Spleen (tissue), 11 donors: ENCODE results near the gene PATL1. TPM values are rescaled to one million over a fixed set of nuclear protein-coding genes. Genes with fewer than 3 reads are reported as not detected.

ENCODE experiments used
- DNase-seq: peaks from one replicate; pipeline ENCODE4 v3.0.0-alpha.2; 2020
- H3K27ac ChIP-seq, 8 donors: fragments of 200-600 bp; sonication (generic) in 7 of 8; 1 replicate in 4 of 8; 2 replicates in 4 of 8; pipeline versions ENCODE4 v1.5.0 to v1.8.0; 2016 to 2021; ENCODE audit warnings: inconsistent platforms in 4 of 8, mild to moderate bottlenecking in 4 of 8, moderate library complexity in 1 of 8
- H3K27me3 ChIP-seq, 7 donors: fragments of 200-600 bp; sonication (generic) in 6 of 7; replicated peaks in 1 of 7; 1 replicate in 4 of 7; 2 replicates in 3 of 7; pipeline versions ENCODE4 v1.5.0 to v1.8.0; 2016 to 2021; ENCODE audit warnings: inconsistent platforms in 3 of 7, mild to moderate bottlenecking in 1 of 7
- H3K36me3 ChIP-seq, 6 donors: fragments of 200-600 bp; sonication (generic) in 5 of 6; 1 replicate in 4 of 6; 2 replicates in 2 of 6; pipeline versions ENCODE4 v1.5.0 to v1.8.0; 2016 to 2021; ENCODE audit warnings: inconsistent platforms in 2 of 6
- H3K4me1 ChIP-seq, 6 donors: fragments of 200-600 bp; sonication (generic) in 5 of 6; 1 replicate in 3 of 6; 2 replicates in 3 of 6; pipeline versions ENCODE4 v1.5.0 to v1.8.0; 2016 to 2021; ENCODE audit warnings: inconsistent platforms in 3 of 6
- H3K4me3 ChIP-seq, 8 donors: fragments of 200-600 bp; sonication (generic) in 7 of 8; 1 replicate in 4 of 8; 2 replicates in 4 of 8; pipeline versions ENCODE4 v1.5.0 to v1.8.0; 2016 to 2021; ENCODE audit warnings: inconsistent platforms in 4 of 8, mild to moderate bottlenecking in 4 of 8, moderate library complexity in 2 of 8
- H3K9me3 ChIP-seq, 8 donors: fragments of 200-600 bp; sonication (generic) in 7 of 8; 1 replicate in 4 of 8; 2 replicates in 4 of 8; pipeline versions ENCODE4 v1.5.0 to v1.8.0; 2016 to 2021; ENCODE audit warnings: inconsistent platforms in 4 of 8
- CTCF ChIP-seq, 11 experiments: fragments of 200-600 bp in 7 of 11; fragments of 450-650 bp in 4 of 11; sonication (generic) in 4 of 11; IDR thresholded peaks in 8 of 11; conservative IDR thresholded peaks in 3 of 11; 1 replicate in 7 of 11; 2 replicates in 4 of 11; pipeline versions ENCODE4 v1.4.0 to v1.8.0; 2016 to 2021; ENCODE audit warnings: antibody characterized with exemption in 11 of 11, inconsistent platforms in 4 of 11, mild to moderate bottlenecking in 1 of 11
- POLR2A ChIP-seq, 3 donors: fragments of 450-650 bp; IDR thresholded peaks; one replicate each; pipeline ENCODE4 v1.5.1; 2017; ENCODE audit warnings: antibody characterized with exemption in 3 of 3, mild to moderate bottlenecking in 1 of 3
- POLR2AphosphoS5 ChIP-seq, 3 donors: sonication (generic); formaldehyde crosslinking; IDR thresholded peaks; one replicate each; pipeline ENCODE4 v1.5.1; 2017; ENCODE audit warnings: antibody characterized with exemption in 3 of 3
- WGBS, 5 donors: extraction: QIAGEN DNeasy Blood & Tissue Kit in 3 of 5; methylation state at CpG; one replicate each; pipeline versions ENCODE4 v1.1.5 to v1.1.7; 2013 to 2018; 5-methylcytosine and 5-hydroxymethylcytosine counted together
- intact Hi-C: fragments of 100-400 bp; cut with DNase I; formaldehyde crosslinking; loops from one replicate; pipeline ENCODE4 v1.15.0; 2023; ENCODE audit warnings: low total_unique reads
- polyA plus RNA-seq, 3 donors: library from polyadenylated mRNA; stranded (reverse); fragments of 200-250 nt; gene quantifications; one replicate each; pipeline ENCODE4 v1.2.1, GENCODE V29; 2013
- total RNA-seq, 7 donors: library from RNA; depleted of rRNA in 3 of 7; stranded (reverse); fragments of >200 nt in 3 of 7; fragmentation: NEBNext Ultra II Directional in 4 of 7; extraction: Animal tissue kit (Norgen Biotek cat#: 25700) in 4 of 7; gene quantifications; one replicate each; pipeline versions ENCODE4 v1.1.0 to v1.2.1, GENCODE V29; 2016 to 2021
- donor health status: healthy with polysubstance abuse.
- donor health status: DM: no; HTN: no; CAD: no; lungs with moderate emphysema.
- donor health status: DM: no; HTN: no; CAD: no.
- donor health status: Bipolar disorder and iron deficiency.
- donor health status: healthy.
- donor health status: DM: no; HTN: no; CAD: no.
- donor health status: DM: yes; HTN: yes; CAD: no.

Gene PATL1
- total and polyA plus RNA-seq, 10 donors = 5.7 to 47.1 (median 26.3) TPM

- Histone ChIP-seq H3K27me3 (no peaks in the 10 kb centered on the region), H3K27ac (no peak overlapping the region), H3K4me3 (no peak overlapping the region), H3K36me3 (peaks cover 9 to 100% (median 97%) of the 10 kb centered on the region in 6 donors), H3K4me1 (peaks cover 0 to 13% (median 0%) of the 10 kb centered on the region in 6 donors), H3K9me3 (no peaks in the 10 kb centered on the region)
- no peak for DNase-seq
- TF ChIP-seq CTCF (IDR thresholded peaks at IDR 0.05 in 8 of 11, conservative IDR thresholded peaks at IDR 0.05 in 3 of 11) (no peak), POLR2A (IDR thresholded peaks at IDR 0.05) (no peak), POLR2AphosphoS5 (IDR thresholded peaks at IDR 0.05) (no peak)
- intact Hi-C loops = no loop called here
- WGBS, 5 donors = 96 to 98% (median 97%) methylated on average over 6 of the region's 6 CpGs
Measured at GRCh38 chr11:59602432-59602831, 66.4 kb downstream of the PATL1 start.

GRCh38 chr11:59601788-59602187 lies 67.0 kb downstream of the PATL1 start:
- Histone ChIP-seq H3K36me3 (peaks cover 9 to 100% (median 98%) of the 10 kb centered on the region in 6 donors), H3K27ac (no peak overlapping the region), H3K4me1 (peaks cover 0 to 12% (median 0%) of the 10 kb centered on the region in 6 donors), H3K9me3 (no peaks in the 10 kb centered on the region), H3K4me3 (no peak overlapping the region), H3K27me3 (no peaks in the 10 kb centered on the region)
- 81 to 92% (median 88%) methylated on average over 4 of the region's 4 CpGs for WGBS, 5 donors
- no peak for TF ChIP-seq POLR2AphosphoS5 (IDR thresholded peaks at IDR 0.05)
- TF ChIP-seq CTCF (IDR thresholded peaks at IDR 0.05 in 8 of 11, conservative IDR thresholded peaks at IDR 0.05 in 3 of 11) = no peak
- TF ChIP-seq POLR2A (IDR thresholded peaks at IDR 0.05) = no peak
- intact Hi-C loops = no loop called here
- DNase-seq = no peak

GRCh38 chr11:59600636-59601035 lies 68.2 kb downstream of the PATL1 start:
- intact Hi-C loops = no loop called here
- H3K9me3 ChIP-seq = no peaks in the 10 kb centered on the region
- H3K27me3 ChIP-seq = no peaks in the 10 kb centered on the region
- 89 to 96% (median 94%) methylated on average over 4 of the region's 4 CpGs for WGBS, 5 donors
- no peak overlapping the region for H3K27ac ChIP-seq
- DNase-seq = no peak
- no peak for TF ChIP-seq POLR2AphosphoS5 (IDR thresholded peaks at IDR 0.05)
- no peak for TF ChIP-seq CTCF (IDR thresholded peaks at IDR 0.05 in 8 of 11, conservative IDR thresholded peaks at IDR 0.05 in 3 of 11)
- H3K36me3 ChIP-seq = peaks cover 5 to 100% (median 98%) of the 10 kb centered on the region in 6 donors
- H3K4me3 ChIP-seq = no peak overlapping the region
- H3K4me1 ChIP-seq = peaks cover 0 to 11% (median 0%) of the 10 kb centered on the region in 6 donors

- H3K36me3 ChIP-seq = peaks cover 5 to 100% (median 97%) of the 10 kb centered on the region in 6 donors
- 91 to 100% (median 95%) methylated on average over 2 of the region's 2 CpGs for WGBS, 5 donors
- intact Hi-C loops = no loop called here
- no peak for DNase-seq
- H3K27ac ChIP-seq = no peak overlapping the region
- H3K9me3 ChIP-seq = no peaks in the 10 kb centered on the region
- TF ChIP-seq POLR2A (IDR thresholded peaks at IDR 0.05) = no peak
- TF ChIP-seq CTCF (IDR thresholded peaks at IDR 0.05 in 8 of 11, conservative IDR thresholded peaks at IDR 0.05 in 3 of 11) = no peak
- no peak for TF ChIP-seq POLR2AphosphoS5 (IDR thresholded peaks at IDR 0.05)
- no peaks in the 10 kb centered on the region for H3K27me3 ChIP-seq
- H3K4me3 ChIP-seq = no peak overlapping the region
- peaks cover 0 to 11% (median 0%) of the 10 kb centered on the region in 6 donors for H3K4me1 ChIP-seq
Measured at GRCh38 chr11:59600234-59600633, 68.6 kb downstream of the PATL1 start.
